HG02884 (cell line): Measurements from ENCODE around the gene IL10RA.

ENCODE experiments used
- ATAC-seq: cut with Tn5 transposase; IDR thresholded peaks from one replicate; pipeline ENCODE4 v1.9.1; 2021; ENCODE audit warnings: mild to moderate bottlenecking, moderate library complexity; ENCODE audit not compliant: unreplicated experiment

Gene IL10RA

GRCh38 chr11:118042796-118043195 lies 56.6 kb downstream of the IL10RA start:
- no peak for ATAC-seq

GRCh38 chr11:118045191-118045590 lies 59.0 kb downstream of the IL10RA start:
- no peak for ATAC-seq

GRCh38 chr11:118046051-118046963 lies 60.1 kb downstream of the IL10RA start:
- no peak for ATAC-seq

GRCh38 chr11:118046964-118047700 lies 60.9 kb downstream of the IL10RA start:
- ATAC-seq, result no peak

- no peak for ATAC-seq
Observed at GRCh38 chr11:118047749-118048148, 61.6 kb downstream of the IL10RA start.

- ATAC-seq, result no peak
Observed at GRCh38 chr11:118048472-118049370, 62.5 kb downstream of the IL10RA start.

GRCh38 chr11:118049771-118050170 lies 63.6 kb downstream of the IL10RA start:
- ATAC-seq, result no peak

- no peak for ATAC-seq
Observed at GRCh38 chr11:118050208-118050891, 64.2 kb downstream of the IL10RA start.
